ENCODE measurements around the gene GAST. TPM values are rescaled to one million over a fixed set of nuclear protein-coding genes. Genes with fewer than 3 reads are reported as not detected.

Gene GAST
- total RNA-seq, 1 experiment from 2014 or later: not detected

DNA sequence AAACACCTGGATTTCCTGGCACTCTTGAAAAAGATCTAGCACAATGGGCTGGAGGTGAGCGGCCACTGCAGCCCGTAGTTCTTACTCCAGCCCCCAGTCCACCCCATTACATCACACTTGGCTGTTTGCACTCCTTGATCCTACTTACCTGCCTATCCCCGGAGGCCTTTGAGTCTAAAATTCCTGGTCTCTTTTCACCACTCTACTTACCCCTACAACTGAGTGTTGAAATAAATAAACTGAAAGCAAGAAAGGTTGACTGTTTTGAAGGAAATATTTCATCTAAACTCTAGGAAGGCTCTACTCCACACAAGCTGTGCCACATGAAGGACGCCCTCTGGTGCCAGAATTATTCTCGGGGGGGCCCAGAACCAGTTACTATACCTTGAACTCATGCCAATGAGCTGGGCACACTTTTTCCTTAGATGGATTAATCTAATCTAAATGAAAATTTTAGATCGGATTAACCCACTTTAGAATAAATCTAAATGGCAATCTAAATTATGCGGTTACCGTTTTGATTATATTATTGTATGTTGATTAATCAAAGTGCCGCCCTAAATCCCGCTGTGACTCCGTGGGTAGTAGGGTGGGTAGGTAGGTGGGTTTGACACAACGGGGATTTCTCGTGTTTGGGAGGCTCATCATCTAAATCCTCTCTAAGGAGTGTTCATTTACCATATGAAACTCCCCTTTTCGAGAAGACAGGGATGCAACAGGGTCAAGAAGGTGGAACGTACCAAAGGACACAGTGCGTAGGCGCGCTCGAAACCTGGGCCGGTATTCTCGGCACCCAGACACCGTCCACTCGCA lies 24.1 kb upstream of the GAST start:
- peaks cover 21% of the 10 kb centered on the region for H4K20me1 ChIP-seq (ENCODE audit: insufficient read depth)
- no peaks in the 10 kb centered on the region for H3K9me3 ChIP-seq (ENCODE audit: control insufficient read depth in 1 of 2, insufficient read depth in 1 of 2, low read depth in 1 of 2, low read length in 2 of 2)
- intact Hi-C loops (cut with micrococcal nuclease): no loop called here
- H3K36me3 ChIP-seq (ENCODE audit: control insufficient read depth in 1 of 2, insufficient read depth in 2 of 2, low read length in 2 of 2): peaks cover 30 to 40% of the 10 kb centered on the region in 2 experiments
- CTCF ChIA-PET: interaction anchor here (0.6 to 2.4 kb wide), 7 partner anchors 10 to 139 kb away, joined by 3 to 23 read pairs (median 4); no protein-coding TSS in a partner anchor
- BruUV-seq (replicated peaks): TSS peak; percentile 97
- peaks cover 10 to 17% of the 10 kb centered on the region in 2 experiments for H3K4me1 ChIP-seq (ENCODE audit: control insufficient read depth in 1 of 2, insufficient read depth in 2 of 2, low read length in 2 of 2)
- H3K79me2 ChIP-seq (ENCODE audit: insufficient read depth, low read length): peaks cover 28% of the 10 kb centered on the region
- DNase-seq (ENCODE audit: low read depth, low spot score) (no peak), ATAC-seq (peak; percentile 10; the same call in 1 of the 2 replicates)
- H3K27ac ChIP-seq (ENCODE audit: low read depth, low read length): peak overlapping the region; percentile 97
- RAD21 ChIA-PET (ENCODE audit: low non-redundant PET in 1 of 2, low total read pairs in 2 of 2, uncharacterized antibody in 2 of 2, unreplicated experiment in 2 of 2): interaction anchor here (0.5 to 1.3 kb wide), 2 partner anchors 25 to 175 kb away, joined by 3 to 4 read pairs; no protein-coding TSS in a partner anchor
- peak overlapping the region; percentile 81 to 93 for H3K4me3 ChIP-seq (replicated peaks in 1 of 2; ENCODE audit: low read depth in 1 of 2, low read length in 2 of 2)
- no peaks in the 10 kb centered on the region for H3K9me2 ChIP-seq (ENCODE audit: insufficient read depth)
- peak overlapping the region; percentile 73 for H2AFZ ChIP-seq (ENCODE audit: low read depth, low read length, poor library complexity, severe bottlenecking)
- peak overlapping the region; percentile 99 for H3K9ac ChIP-seq (ENCODE audit: low read length)
- H3K27me3 ChIP-seq (ENCODE audit: insufficient read depth, low read length): no peaks in the 10 kb centered on the region
- POLR2A ChIA-PET: interaction anchor here (0.5 to 4.1 kb wide), 48 partner anchors 9 to 1371 kb away, joined by 3 to 112 read pairs (median 5); partner anchors contain the start of genes KRT19 and P3H4
- H3K4me2 ChIP-seq (ENCODE audit: low read length): peak overlapping the region; percentile 77
- TF ChIP-seq POLR2AphosphoS5 (IDR thresholded peaks at IDR 0.05; ENCODE audit: low read depth, low read length) (peak; percentile 79; the same call in 1 of the 2 replicates), POLR2A (IDR thresholded peaks at IDR 0.05; ENCODE audit: borderline replicate concordance, extremely low read depth, insufficient read depth, insufficient read length) (no peak), EZH2 (IDR thresholded peaks at IDR 0.05) (no peak), JUND (IDR thresholded peaks at IDR 0.05) (no peak), CEBPB (IDR thresholded peaks at IDR 0.05; ENCODE audit: low read depth) (0 out of 2 replicates have a peak, but pooled peaks have one; percentile 31), YY1 (IDR thresholded peaks at IDR 0.05; ENCODE audit: extremely low read depth, insufficient replicate concordance, low read depth, low read length) (no peak), SP1 (IDR thresholded peaks at IDR 0.05; ENCODE audit: low read depth) (no peak; the same call in 1 of the 2 replicates), SRF (IDR thresholded peaks at IDR 0.05; ENCODE audit: low read depth) (no peak), SIN3A (IDR thresholded peaks at IDR 0.05; ENCODE audit: low read depth) (peak; percentile 8; the same call in 1 of the 2 replicates), ELF1 (IDR thresholded peaks at IDR 0.05; ENCODE audit: borderline replicate concordance, low read depth) (no peak), FOSL1 (IDR thresholded peaks at IDR 0.05; ENCODE audit: low read depth) (no peak), RAD21 (IDR thresholded peaks at IDR 0.05; ENCODE audit: low read depth) (no peak), CBX3 (IDR thresholded peaks at IDR 0.05; ENCODE audit: low read depth) (0 out of 2 replicates have a peak, but pooled peaks have one; percentile 13), ZFX (IDR thresholded peaks at IDR 0.05) (no peak), EGR1 (IDR thresholded peaks at IDR 0.05; ENCODE audit: low read depth) (peak; percentile 86)
- TF ChIP-seq, protein P1, sequence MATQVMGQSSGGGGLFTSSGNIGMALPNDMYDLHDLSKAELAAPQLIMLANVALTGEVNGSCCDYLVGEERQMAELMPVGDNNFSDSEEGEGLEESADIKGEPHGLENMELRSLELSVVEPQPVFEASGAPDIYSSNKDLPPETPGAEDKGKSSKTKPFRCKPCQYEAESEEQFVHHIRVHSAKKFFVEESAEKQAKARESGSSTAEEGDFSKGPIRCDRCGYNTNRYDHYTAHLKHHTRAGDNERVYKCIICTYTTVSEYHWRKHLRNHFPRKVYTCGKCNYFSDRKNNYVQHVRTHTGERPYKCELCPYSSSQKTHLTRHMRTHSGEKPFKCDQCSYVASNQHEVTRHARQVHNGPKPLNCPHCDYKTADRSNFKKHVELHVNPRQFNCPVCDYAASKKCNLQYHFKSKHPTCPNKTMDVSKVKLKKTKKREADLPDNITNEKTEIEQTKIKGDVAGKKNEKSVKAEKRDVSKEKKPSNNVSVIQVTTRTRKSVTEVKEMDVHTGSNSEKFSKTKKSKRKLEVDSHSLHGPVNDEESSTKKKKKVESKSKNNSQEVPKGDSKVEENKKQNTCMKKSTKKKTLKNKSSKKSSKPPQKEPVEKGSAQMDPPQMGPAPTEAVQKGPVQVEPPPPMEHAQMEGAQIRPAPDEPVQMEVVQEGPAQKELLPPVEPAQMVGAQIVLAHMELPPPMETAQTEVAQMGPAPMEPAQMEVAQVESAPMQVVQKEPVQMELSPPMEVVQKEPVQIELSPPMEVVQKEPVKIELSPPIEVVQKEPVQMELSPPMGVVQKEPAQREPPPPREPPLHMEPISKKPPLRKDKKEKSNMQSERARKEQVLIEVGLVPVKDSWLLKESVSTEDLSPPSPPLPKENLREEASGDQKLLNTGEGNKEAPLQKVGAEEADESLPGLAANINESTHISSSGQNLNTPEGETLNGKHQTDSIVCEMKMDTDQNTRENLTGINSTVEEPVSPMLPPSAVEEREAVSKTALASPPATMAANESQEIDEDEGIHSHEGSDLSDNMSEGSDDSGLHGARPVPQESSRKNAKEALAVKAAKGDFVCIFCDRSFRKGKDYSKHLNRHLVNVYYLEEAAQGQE (IDR thresholded peaks at IDR 0.05; ENCODE audit: low read depth): no peak
- TF ChIP-seq, protein P2, sequence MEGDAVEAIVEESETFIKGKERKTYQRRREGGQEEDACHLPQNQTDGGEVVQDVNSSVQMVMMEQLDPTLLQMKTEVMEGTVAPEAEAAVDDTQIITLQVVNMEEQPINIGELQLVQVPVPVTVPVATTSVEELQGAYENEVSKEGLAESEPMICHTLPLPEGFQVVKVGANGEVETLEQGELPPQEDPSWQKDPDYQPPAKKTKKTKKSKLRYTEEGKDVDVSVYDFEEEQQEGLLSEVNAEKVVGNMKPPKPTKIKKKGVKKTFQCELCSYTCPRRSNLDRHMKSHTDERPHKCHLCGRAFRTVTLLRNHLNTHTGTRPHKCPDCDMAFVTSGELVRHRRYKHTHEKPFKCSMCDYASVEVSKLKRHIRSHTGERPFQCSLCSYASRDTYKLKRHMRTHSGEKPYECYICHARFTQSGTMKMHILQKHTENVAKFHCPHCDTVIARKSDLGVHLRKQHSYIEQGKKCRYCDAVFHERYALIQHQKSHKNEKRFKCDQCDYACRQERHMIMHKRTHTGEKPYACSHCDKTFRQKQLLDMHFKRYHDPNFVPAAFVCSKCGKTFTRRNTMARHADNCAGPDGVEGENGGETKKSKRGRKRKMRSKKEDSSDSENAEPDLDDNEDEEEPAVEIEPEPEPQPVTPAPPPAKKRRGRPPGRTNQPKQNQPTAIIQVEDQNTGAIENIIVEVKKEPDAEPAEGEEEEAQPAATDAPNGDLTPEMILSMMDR (IDR thresholded peaks at IDR 0.05 in 2 of 3, conservative IDR thresholded peaks at IDR 0.05 in 1 of 3; ENCODE audit: borderline replicate concordance in 1 of 3, insufficient read depth in 1 of 3, low read depth in 2 of 3, low read length in 2 of 3): peak; percentile 40 to 64 (median 48); a peak in 5 of 6 replicates
- TF ChIP-seq, protein P3, sequence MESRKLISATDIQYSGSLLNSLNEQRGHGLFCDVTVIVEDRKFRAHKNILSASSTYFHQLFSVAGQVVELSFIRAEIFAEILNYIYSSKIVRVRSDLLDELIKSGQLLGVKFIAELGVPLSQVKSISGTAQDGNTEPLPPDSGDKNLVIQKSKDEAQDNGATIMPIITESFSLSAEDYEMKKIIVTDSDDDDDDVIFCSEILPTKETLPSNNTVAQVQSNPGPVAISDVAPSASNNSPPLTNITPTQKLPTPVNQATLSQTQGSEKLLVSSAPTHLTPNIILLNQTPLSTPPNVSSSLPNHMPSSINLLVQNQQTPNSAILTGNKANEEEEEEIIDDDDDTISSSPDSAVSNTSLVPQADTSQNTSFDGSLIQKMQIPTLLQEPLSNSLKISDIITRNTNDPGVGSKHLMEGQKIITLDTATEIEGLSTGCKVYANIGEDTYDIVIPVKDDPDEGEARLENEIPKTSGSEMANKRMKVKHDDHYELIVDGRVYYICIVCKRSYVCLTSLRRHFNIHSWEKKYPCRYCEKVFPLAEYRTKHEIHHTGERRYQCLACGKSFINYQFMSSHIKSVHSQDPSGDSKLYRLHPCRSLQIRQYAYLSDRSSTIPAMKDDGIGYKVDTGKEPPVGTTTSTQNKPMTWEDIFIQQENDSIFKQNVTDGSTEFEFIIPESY (IDR thresholded peaks at IDR 0.05; ENCODE audit: extremely low read depth, insufficient replicate concordance, low read length): no peak
- TF ChIP-seq, protein P4, sequence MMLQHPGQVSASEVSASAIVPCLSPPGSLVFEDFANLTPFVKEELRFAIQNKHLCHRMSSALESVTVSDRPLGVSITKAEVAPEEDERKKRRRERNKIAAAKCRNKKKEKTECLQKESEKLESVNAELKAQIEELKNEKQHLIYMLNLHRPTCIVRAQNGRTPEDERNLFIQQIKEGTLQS (IDR thresholded peaks at IDR 0.05): no peak

Measured in HCT116 (cell line).